SK-N-SH treated with all-trans-retinoic acid at 6 μM for 48 hours (cell line): ENCODE data around the gene ESR2.

ENCODE experiments used
- ATAC-seq: fragments of 200-7000 bp; cut with Tn5 transposase; 3 replicates; pipeline ENCODE4 v1.9.1; 2020; ENCODE audit warnings: mild to moderate bottlenecking, moderate library complexity
- ARNTL ChIP-seq: fragments of 450-650 bp; formaldehyde crosslinking; IDR thresholded peaks from 2 replicates; pipeline ENCODE4 v1.5.0; 2020; ENCODE audit warnings: low read depth, mild to moderate bottlenecking, moderate library complexity, borderline replicate concordance
- BACH2 ChIP-seq: fragments of 250-450 bp; sonication (Bioruptor Pico); IDR thresholded peaks from 2 replicates; pipeline ENCODE4 v1.9.0; 2021; ENCODE audit warnings: mild to moderate bottlenecking, borderline replicate concordance
- CSDC2 ChIP-seq: fragments of 250-450 bp; sonication (Bioruptor Pico); IDR thresholded peaks from 2 replicates; pipeline ENCODE4 v1.5.0; 2020; ENCODE audit warnings: mild to moderate bottlenecking, moderate library complexity
- ESRRG ChIP-seq: fragments of 250-450 bp; sonication (Bioruptor Pico); IDR thresholded peaks from 2 replicates; pipeline ENCODE4 v1.6.1; 2021; ENCODE audit warnings: mild to moderate bottlenecking
- GLIS3 ChIP-seq: fragments of 250-450 bp; sonication (Bioruptor Pico); IDR thresholded peaks from 2 replicates; pipeline ENCODE4 v1.5.0; 2020; ENCODE audit warnings: mild to moderate bottlenecking, moderate library complexity
- ISL1 ChIP-seq: fragments of 250-450 bp; sonication (Bioruptor Pico); IDR thresholded peaks from 2 replicates; pipeline ENCODE4 v2.1.2; 2022; ENCODE audit warnings: mild to moderate bottlenecking, moderate library complexity
- PPARA ChIP-seq: fragments of 250-450 bp; sonication (Bioruptor Pico); IDR thresholded peaks from 2 replicates; pipeline ENCODE4 v1.5.0; 2020; ENCODE audit warnings: mild to moderate bottlenecking, borderline replicate concordance
- SNAI2 ChIP-seq: fragments of 250-450 bp; sonication (Bioruptor Pico); IDR thresholded peaks from 2 replicates; pipeline ENCODE4 v1.5.0; 2020; ENCODE audit warnings: mild to moderate bottlenecking, moderate library complexity
- TCF4 ChIP-seq: fragments of 250-450 bp; sonication (Bioruptor Pico); IDR thresholded peaks from 2 replicates; pipeline ENCODE4 v1.8.0; 2021; ENCODE audit warnings: mild to moderate bottlenecking, moderate library complexity, borderline replicate concordance
- ZC3H10 ChIP-seq: fragments of 250-450 bp; sonication (Bioruptor Pico); IDR thresholded peaks from 2 replicates; pipeline ENCODE4 v1.5.1; 2021; ENCODE audit warnings: mild to moderate bottlenecking, moderate library complexity
- ZFP3 ChIP-seq: fragments of 250-450 bp; sonication (Bioruptor Pico); IDR thresholded peaks from 2 replicates; pipeline ENCODE4 v1.5.0; 2020; ENCODE audit warnings: mild to moderate bottlenecking, moderate library complexity
- ZNF565 ChIP-seq: fragments of 450-650 bp; formaldehyde crosslinking; conservative IDR thresholded peaks from 2 replicates; pipeline ENCODE4 v1.5.0; 2020; ENCODE audit warnings: low read depth, mild to moderate bottlenecking, moderate library complexity
- ZNF70 ChIP-seq: fragments of 450-650 bp; formaldehyde crosslinking; IDR thresholded peaks from 2 replicates; pipeline ENCODE4 v1.5.0; 2020; ENCODE audit warnings: mild to moderate bottlenecking, moderate library complexity
- ZNF8 ChIP-seq: fragments of 450-650 bp; formaldehyde crosslinking; IDR thresholded peaks from 2 replicates; pipeline ENCODE4 v1.5.0; 2020; ENCODE audit warnings: mild to moderate bottlenecking, moderate library complexity
- TF ChIP-seq, protein P1 (sequence below): fragments of 250-450 bp; sonication (Bioruptor Pico); IDR thresholded peaks from 2 replicates; pipeline ENCODE4 v1.8.0; 2021; ENCODE audit warnings: low read depth, mild to moderate bottlenecking, moderate library complexity, borderline replicate concordance
- TF ChIP-seq, protein P2 (sequence below): fragments of 250-450 bp; sonication (Bioruptor Pico); IDR thresholded peaks from 2 replicates; pipeline ENCODE4 v1.5.1; 2021; ENCODE audit warnings: mild to moderate bottlenecking, moderate library complexity
- TF ChIP-seq, protein P3 (sequence below): fragments of 250-450 bp; sonication (Bioruptor Pico); IDR thresholded peaks from 2 replicates; pipeline ENCODE4 v1.5.1; 2020; ENCODE audit warnings: low read depth, mild to moderate bottlenecking, moderate library complexity
- TF ChIP-seq, protein P4 (sequence below): fragments of 250-450 bp; sonication (Bioruptor Pico); IDR thresholded peaks from 2 replicates; pipeline ENCODE4 v1.8.0; 2020; ENCODE audit warnings: mild to moderate bottlenecking, moderate library complexity, borderline replicate concordance

Gene ESR2

DNA sequence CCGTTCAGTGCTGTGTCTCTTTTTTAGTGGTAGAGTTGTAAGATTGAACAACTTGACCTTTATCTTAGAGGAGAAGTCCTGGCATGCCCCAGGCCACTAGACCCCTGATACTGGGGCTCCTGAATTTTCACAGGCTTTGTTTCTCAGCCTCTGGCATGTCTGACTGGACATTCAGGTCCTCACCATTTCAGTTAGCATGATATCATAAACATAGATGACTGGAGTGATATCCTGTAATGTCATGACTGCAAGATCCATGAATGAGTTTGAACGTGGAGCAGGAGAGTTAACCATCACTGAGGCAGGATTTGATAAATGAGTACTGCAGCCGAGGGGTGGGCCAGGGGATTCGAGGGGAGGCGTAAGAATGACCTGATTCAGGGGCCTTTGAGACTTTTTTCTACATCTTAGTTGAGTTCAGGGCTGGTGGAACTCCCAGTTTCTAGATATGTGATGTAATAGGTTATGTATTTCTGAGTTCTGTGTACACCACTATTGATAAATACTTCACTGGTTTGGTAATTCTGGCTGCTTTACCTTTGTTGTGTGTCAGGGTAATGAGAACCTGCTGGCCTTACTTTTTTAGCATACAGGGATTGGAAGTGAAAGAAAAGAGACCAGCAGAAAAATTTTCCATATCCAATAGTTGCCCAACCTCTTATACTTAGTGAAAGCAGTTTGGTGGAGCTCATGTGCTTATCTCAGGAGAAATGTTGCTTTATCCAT, 224.4 kb downstream of the ESR2 start (continued):
- no peak for TF ChIP-seq SNAI2
- TF ChIP-seq, all 23 proteins: peak for 0

DNA sequence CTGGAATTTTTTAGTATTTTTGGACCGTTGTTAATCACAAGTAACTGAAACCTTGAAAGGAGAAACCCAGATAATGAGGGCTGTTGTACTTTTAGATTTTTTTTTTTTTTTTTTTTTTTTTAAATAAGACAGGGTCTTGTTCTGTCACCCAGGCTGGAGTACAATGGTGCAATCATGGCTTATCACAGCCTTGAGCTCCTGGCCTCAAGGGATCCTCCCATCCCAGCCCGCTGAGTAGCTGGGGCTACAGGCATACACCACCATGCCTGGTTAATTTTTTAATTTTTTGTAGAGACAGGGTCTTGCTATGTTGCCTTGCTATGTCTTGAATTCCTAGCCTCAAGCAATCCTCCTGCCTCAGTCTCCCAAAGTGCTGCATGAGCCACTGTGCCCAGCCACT, 229.7 kb downstream of the ESR2 start:
- no peak for ATAC-seq
- TF ChIP-seq ISL1 (CRISPR knock-in tag) (no peak), ESRRG (CRISPR knock-in tag) (no peak), SNAI2 (no peak), TCF4 (no peak), BACH2 (CRISPR knock-in tag) (no peak), CSDC2 (no peak), ARNTL (CRISPR knock-in tag) (no peak), ZNF70 (CRISPR knock-in tag) (no peak), ZFP3 (CRISPR knock-in tag) (no peak), ZC3H10 (CRISPR knock-in tag) (no peak), PPARA (CRISPR knock-in tag) (no peak)
- TF ChIP-seq, protein P1, sequence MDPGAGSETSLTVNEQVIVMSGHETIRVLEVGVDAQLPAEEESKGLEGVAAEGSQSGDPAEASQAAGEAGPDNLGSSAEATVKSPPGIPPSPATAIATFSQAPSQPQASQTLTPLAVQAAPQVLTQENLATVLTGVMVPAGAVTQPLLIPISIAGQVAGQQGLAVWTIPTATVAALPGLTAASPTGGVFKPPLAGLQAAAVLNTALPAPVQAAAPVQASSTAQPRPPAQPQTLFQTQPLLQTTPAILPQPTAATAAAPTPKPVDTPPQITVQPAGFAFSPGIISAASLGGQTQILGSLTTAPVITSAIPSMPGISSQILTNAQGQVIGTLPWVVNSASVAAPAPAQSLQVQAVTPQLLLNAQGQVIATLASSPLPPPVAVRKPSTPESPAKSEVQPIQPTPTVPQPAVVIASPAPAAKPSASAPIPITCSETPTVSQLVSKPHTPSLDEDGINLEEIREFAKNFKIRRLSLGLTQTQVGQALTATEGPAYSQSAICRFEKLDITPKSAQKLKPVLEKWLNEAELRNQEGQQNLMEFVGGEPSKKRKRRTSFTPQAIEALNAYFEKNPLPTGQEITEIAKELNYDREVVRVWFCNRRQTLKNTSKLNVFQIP (CRISPR knock-in tag), result no peak
- TF ChIP-seq, protein P2, sequence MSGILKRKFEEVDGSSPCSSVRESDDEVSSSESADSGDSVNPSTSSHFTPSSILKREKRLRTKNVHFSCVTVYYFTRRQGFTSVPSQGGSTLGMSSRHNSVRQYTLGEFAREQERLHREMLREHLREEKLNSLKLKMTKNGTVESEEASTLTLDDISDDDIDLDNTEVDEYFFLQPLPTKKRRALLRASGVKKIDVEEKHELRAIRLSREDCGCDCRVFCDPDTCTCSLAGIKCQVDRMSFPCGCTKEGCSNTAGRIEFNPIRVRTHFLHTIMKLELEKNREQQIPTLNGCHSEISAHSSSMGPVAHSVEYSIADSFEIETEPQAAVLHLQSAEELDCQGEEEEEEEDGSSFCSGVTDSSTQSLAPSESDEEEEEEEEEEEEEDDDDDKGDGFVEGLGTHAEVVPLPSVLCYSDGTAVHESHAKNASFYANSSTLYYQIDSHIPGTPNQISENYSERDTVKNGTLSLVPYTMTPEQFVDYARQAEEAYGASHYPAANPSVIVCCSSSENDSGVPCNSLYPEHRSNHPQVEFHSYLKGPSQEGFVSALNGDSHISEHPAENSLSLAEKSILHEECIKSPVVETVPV (CRISPR knock-in tag), result no peak
- TF ChIP-seq, protein P3, sequence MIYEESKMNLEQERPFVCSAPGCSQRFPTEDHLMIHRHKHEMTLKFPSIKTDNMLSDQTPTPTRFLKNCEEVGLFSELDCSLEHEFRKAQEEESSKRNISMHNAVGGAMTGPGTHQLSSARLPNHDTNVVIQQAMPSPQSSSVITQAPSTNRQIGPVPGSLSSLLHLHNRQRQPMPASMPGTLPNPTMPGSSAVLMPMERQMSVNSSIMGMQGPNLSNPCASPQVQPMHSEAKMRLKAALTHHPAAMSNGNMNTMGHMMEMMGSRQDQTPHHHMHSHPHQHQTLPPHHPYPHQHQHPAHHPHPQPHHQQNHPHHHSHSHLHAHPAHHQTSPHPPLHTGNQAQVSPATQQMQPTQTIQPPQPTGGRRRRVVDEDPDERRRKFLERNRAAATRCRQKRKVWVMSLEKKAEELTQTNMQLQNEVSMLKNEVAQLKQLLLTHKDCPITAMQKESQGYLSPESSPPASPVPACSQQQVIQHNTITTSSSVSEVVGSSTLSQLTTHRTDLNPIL (CRISPR knock-in tag), result no peak

DNA sequence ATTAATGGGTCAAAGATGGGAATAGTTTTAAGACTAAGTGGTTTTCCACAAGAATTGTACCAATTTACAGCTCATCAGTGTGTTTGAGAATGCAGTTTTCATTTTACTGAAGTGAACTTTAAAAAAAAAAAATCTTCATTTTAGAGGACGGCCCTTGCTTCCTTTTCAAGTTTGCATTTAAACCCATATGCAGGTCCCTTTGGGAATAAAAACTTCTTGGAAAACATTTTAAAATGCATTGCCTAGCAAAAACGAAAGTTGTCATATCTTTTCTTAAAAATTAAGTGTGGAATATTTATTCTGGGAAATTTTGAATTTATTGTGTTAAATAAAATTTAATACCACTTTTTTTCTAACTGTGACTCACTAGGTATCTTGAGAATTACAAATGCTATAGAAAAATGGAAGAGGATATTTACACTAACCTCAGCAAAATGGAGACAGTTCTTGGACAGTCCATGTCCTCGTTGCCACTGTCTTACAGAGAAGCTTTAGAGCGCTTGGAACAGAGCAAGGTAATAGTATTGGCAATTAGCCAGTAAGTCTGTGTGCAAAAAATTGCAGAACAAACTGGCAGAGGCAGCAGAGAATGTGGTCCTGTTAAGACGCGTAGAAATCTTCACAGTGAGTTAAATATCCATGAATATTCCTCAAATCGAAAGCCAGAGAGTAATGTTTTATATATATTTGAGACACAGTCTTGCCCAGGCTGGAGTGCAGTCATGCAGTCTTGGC, 231.6 kb downstream of the ESR2 start:
- ATAC-seq, result no peak

DNA sequence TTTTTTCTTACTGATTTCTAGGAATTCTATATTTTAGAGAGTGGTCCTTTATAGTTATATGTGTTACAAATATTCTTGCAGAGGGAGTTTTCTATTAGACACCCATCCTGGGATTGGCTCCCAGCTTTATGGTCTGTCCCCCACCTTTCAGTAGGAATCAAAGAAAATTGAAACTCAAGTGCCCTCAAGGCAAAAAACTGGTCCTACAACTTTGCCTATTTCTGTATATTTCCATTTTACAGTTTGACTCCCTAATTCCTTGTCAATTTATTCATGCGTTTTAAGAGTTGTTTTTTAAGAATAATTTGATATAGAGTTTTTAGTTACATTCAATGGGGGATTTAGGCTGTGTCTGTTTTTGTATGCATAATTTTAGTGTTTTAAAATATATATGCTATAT, 232.5 kb downstream of the ESR2 start:
- no peak for ATAC-seq
- TF ChIP-seq, protein P2 (CRISPR knock-in tag), result no peak
- TF ChIP-seq ZNF8 (CRISPR knock-in tag) (no peak), ZNF565 (CRISPR knock-in tag) (no peak), ZC3H10 (CRISPR knock-in tag) (no peak), ARNTL (CRISPR knock-in tag) (no peak), GLIS3 (CRISPR knock-in tag) (no peak)
- TF ChIP-seq, protein P4, sequence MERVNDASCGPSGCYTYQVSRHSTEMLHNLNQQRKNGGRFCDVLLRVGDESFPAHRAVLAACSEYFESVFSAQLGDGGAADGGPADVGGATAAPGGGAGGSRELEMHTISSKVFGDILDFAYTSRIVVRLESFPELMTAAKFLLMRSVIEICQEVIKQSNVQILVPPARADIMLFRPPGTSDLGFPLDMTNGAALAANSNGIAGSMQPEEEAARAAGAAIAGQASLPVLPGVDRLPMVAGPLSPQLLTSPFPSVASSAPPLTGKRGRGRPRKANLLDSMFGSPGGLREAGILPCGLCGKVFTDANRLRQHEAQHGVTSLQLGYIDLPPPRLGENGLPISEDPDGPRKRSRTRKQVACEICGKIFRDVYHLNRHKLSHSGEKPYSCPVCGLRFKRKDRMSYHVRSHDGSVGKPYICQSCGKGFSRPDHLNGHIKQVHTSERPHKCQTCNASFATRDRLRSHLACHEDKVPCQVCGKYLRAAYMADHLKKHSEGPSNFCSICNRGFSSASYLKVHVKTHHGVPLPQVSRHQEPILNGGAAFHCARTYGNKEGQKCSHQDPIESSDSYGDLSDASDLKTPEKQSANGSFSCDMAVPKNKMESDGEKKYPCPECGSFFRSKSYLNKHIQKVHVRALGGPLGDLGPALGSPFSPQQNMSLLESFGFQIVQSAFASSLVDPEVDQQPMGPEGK (CRISPR knock-in tag), result no peak

More for the DNA sequence above, 231.6 kb downstream of the ESR2 start:
- TF ChIP-seq, protein P1 (CRISPR knock-in tag), result no peak
- no peak for TF ChIP-seq SNAI2
- TF ChIP-seq CSDC2, result no peak
- no peak for TF ChIP-seq ZNF565 (CRISPR knock-in tag)
- TF ChIP-seq, protein P4 (CRISPR knock-in tag), result no peak
- no peak for TF ChIP-seq BACH2 (CRISPR knock-in tag)
- TF ChIP-seq ESRRG (CRISPR knock-in tag), result no peak
- no peak for TF ChIP-seq ZC3H10 (CRISPR knock-in tag)
- TF ChIP-seq, all 23 proteins: peak for 0
